Adrenal gland (tissue), 12 donors: ENCODE measurements around the gene PPP2R2C. TPM values are rescaled to one million over a fixed set of nuclear protein-coding genes. Genes with fewer than 3 reads are reported as not detected.

Experiments
- DNase-seq, 7 donors: peaks; one replicate each; pipeline ENCODE4 v3.0.0-alpha.2; 2019 to 2020
- H3K27ac ChIP-seq, 5 donors: fragments of 200-600 bp; sonication (generic) in 4 of 5; 1 replicate in 3 of 5; 2 replicates in 2 of 5; pipeline versions ENCODE4 v1.5.1 to v1.8.0; 2016 to 2020; ENCODE audit warnings: mild to moderate bottlenecking in 1 of 5
- H3K27me3 ChIP-seq: fragments of 200-600 bp; 2 replicates; pipeline ENCODE4 v1.8.0; 2021
- H3K36me3 ChIP-seq, 2 donors: fragments of 200-600 bp; replicated peaks in 1 of 2; 1 replicate in 1 of 2; 2 replicates in 1 of 2; pipeline versions ENCODE4 v1.5.1 to v1.8.0; 2018 to 2022
- H3K4me1 ChIP-seq, 2 donors: fragments of 200-600 bp; replicated peaks in 1 of 2; 1 replicate in 1 of 2; 2 replicates in 1 of 2; pipeline versions ENCODE4 v1.5.1 to v1.8.0; 2018 to 2021
- H3K4me3 ChIP-seq, 4 donors: fragments of 200-600 bp; sonication (generic) in 3 of 4; one replicate each; pipeline ENCODE4 v1.5.1; 2016 to 2018
- H3K9me3 ChIP-seq, 3 donors: fragments of 200-600 bp; sonication (generic) in 1 of 3; replicated peaks in 1 of 3; 1 replicate in 2 of 3; 2 replicates in 1 of 3; pipeline versions ENCODE4 v1.5.1 to v1.8.0; 2016 to 2021
- POLR2A ChIP-seq, 2 donors: fragments of 450-650 bp; IDR thresholded peaks; one replicate each; pipeline ENCODE4 v1.6.1; 2017; ENCODE audit warnings: antibody characterized with exemption in 2 of 2, mild to moderate bottlenecking in 2 of 2, moderate library complexity in 1 of 2
- WGBS, 4 donors: extraction: QIAGEN DNeasy Blood & Tissue Kit in 2 of 4; methylation state at CpG; one replicate each; pipeline versions ENCODE4 v1.1.5 to v1.1.7; 2013 to 2017; 5-methylcytosine and 5-hydroxymethylcytosine counted together
- intact Hi-C, 2 donors: fragments of 100-400 bp; cut with DNase I; formaldehyde crosslinking; loops; one replicate each; pipeline versions ENCODE4 v1.14.1 to v1.15.0; 2022 to 2023
- polyA plus RNA-seq, 3 donors: library from polyadenylated mRNA; stranded (reverse); fragments of 200-250 nt in 2 of 3; fragments of 350-450 nt in 1 of 3; fragmentation: Illumina TruSeq in 1 of 3; extraction: RNeasy Lipid Tissue Mini Kit (QIAGEN cat#74804) in 1 of 3; gene quantifications; one replicate each; pipeline ENCODE4 v1.2.3, GENCODE V29; 2013 to 2014
- total RNA-seq, 9 donors: library from RNA; depleted of rRNA in 4 of 9; stranded (reverse); fragments of >200 nt in 4 of 9; fragments of 120-200 nt in 1 of 9; fragmentation: NEBNext Ultra II Directional in 1 of 9; extraction: Animal tissue kit (Norgen Biotek cat#: 25700) in 1 of 9; gene quantifications; one replicate each; pipeline versions ENCODE4 v1.1.0 to v1.2.4, GENCODE V29; 2013 to 2023
- TF ChIP-seq, protein P1 (sequence below), 6 experiments: fragments of 450-650 bp in 4 of 6; fragments of 200-600 bp in 2 of 6; sonication (generic) in 1 of 6; IDR thresholded peaks; 1 replicate in 5 of 6; 2 replicates in 1 of 6; pipeline versions ENCODE4 v1.5.1 to v1.8.0; 2016 to 2021; ENCODE audit warnings: antibody characterized with exemption in 6 of 6, mild to moderate bottlenecking in 2 of 6, moderate library complexity in 1 of 6
- donor health status: healthy with polysubstance abuse.
- donor health status: Bipolar disorder and iron deficiency.
- donor health status: DM: yes; HTN: yes; CAD: no.
- donor health status: DM: no; HTN: no; CAD: no.
- donor health status: DM: no; HTN: no; CAD: no.
- donor health status: DM: yes; HTN: yes; CAD: no.

The PPP2R2C gene
- total and polyA plus RNA-seq, 12 donors: 0.17 to 7.2 (median 2.0) TPM; not detected in 3

GRCh38 chr4:6410068-6410467 is 62.3 kb downstream of the PPP2R2C start:
- intact Hi-C loops: no loop called here
- DNase-seq: no peak
- Histone ChIP-seq H3K36me3 (no peaks in the 10 kb centered on the region), H3K4me1 (no peaks in the 10 kb centered on the region), H3K9me3 (no peaks in the 10 kb centered on the region), H3K27me3 (no peaks in the 10 kb centered on the region), H3K4me3 (no peak overlapping the region), H3K27ac (no peak overlapping the region)
- 75 to 83% (median 77%) methylated on average over 8 to 11 of the region's 11 CpGs for WGBS, 4 donors
- no peak for TF ChIP-seq POLR2A (IDR thresholded peaks at IDR 0.05)
- TF ChIP-seq, protein P1, sequence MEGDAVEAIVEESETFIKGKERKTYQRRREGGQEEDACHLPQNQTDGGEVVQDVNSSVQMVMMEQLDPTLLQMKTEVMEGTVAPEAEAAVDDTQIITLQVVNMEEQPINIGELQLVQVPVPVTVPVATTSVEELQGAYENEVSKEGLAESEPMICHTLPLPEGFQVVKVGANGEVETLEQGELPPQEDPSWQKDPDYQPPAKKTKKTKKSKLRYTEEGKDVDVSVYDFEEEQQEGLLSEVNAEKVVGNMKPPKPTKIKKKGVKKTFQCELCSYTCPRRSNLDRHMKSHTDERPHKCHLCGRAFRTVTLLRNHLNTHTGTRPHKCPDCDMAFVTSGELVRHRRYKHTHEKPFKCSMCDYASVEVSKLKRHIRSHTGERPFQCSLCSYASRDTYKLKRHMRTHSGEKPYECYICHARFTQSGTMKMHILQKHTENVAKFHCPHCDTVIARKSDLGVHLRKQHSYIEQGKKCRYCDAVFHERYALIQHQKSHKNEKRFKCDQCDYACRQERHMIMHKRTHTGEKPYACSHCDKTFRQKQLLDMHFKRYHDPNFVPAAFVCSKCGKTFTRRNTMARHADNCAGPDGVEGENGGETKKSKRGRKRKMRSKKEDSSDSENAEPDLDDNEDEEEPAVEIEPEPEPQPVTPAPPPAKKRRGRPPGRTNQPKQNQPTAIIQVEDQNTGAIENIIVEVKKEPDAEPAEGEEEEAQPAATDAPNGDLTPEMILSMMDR (IDR thresholded peaks at IDR 0.05): no peak

DNA sequence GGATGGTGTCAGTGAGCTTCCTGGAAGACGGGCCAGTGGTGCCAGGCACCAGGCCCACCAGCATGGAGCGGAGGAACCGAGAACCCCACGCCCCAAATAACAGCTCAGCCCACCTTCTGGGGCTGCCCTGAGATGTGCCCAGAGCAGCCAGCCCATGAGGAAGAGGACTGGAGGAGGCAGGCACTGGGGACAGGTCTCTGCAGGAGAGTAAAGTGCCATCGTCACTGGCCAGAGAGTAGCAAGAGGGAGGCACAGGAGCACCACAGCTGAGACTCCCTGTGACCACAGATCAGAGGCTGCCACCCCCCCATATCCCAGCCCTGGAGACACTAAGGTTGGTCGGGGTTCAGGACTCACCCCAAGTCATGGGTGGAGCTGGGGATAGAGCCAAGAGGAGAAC is 63.0 kb downstream of the PPP2R2C start:
- no peak for DNase-seq
- no peak for TF ChIP-seq POLR2A (IDR thresholded peaks at IDR 0.05)
- Histone ChIP-seq H3K27me3 (no peaks in the 10 kb centered on the region), H3K9me3 (no peaks in the 10 kb centered on the region), H3K27ac (no peak overlapping the region), H3K4me1 (no peaks in the 10 kb centered on the region), H3K36me3 (no peaks in the 10 kb centered on the region), H3K4me3 (no peak overlapping the region)
- intact Hi-C loops: no loop called here
- WGBS, 4 donors: 65 to 85% (median 74%) methylated on average over 5 to 6 of the region's 6 CpGs

DNA sequence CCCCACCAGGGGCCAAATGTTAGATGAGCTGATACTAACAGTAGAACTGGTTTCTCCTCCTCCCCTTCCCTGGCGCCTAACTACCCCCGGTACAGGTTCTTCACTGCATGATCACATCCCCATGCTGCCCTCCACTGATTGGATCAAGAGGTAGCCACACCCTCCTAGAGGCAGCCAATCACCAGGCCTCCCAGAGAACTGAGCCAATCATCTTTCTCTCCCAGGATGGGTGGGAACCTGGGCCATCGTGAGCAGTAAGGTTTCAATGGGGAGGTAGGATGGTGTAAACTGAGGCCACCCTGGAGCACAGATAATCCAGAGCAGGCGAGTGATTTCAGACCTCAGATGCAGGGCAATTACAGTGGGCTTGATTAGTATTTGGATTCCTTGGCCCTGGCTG is 64.2 kb downstream of the PPP2R2C start:
- Histone ChIP-seq H3K4me3 (no peak overlapping the region), H3K4me1 (no peaks in the 10 kb centered on the region), H3K27ac (no peak overlapping the region), H3K36me3 (no peaks in the 10 kb centered on the region), H3K9me3 (no peaks in the 10 kb centered on the region), H3K27me3 (no peaks in the 10 kb centered on the region)
- TF ChIP-seq, protein P1 (IDR thresholded peaks at IDR 0.05): no peak
- no peak for TF ChIP-seq POLR2A (IDR thresholded peaks at IDR 0.05)
- 62 to 75% (median 66%) methylated on average over 4 of the region's 4 CpGs for WGBS, 4 donors
- no peak for DNase-seq
- intact Hi-C loops: no loop called here

DNA sequence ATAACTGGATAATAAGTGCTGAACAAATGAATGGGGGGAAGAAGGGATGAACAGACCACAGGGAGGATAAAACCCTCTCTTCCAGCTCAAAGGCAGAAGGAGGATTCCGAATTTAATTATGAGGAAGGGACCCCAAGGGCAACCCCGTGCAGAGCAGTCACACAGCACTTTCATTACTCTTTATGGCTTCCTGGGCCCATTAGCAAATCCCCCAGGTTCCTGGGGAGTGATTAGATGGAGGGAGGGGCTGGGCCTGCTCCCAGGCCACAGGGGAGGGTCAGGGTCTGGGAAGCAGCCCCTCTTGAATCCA is 67.1 kb downstream of the PPP2R2C start:
- intact Hi-C loops: no loop called here
- Histone ChIP-seq H3K27ac (no peak overlapping the region), H3K9me3 (no peaks in the 10 kb centered on the region), H3K4me3 (no peak overlapping the region), H3K36me3 (no peaks in the 10 kb centered on the region), H3K27me3 (peaks cover 12% of the 10 kb centered on the region), H3K4me1 (no peaks in the 10 kb centered on the region)
- TF ChIP-seq, protein P1 (IDR thresholded peaks at IDR 0.05): no peak
- no peak for TF ChIP-seq POLR2A (IDR thresholded peaks at IDR 0.05)
- no peak for DNase-seq
- 14 to 25% (median 21%) methylated on average over 2 of the region's 2 CpGs for WGBS, 4 donors

GRCh38 chr4:6404611-6405396 is 67.6 kb downstream of the PPP2R2C start:
- Histone ChIP-seq H3K9me3 (no peaks in the 10 kb centered on the region), H3K27me3 (peaks cover 12% of the 10 kb centered on the region), H3K27ac (no peak overlapping the region), H3K4me3 (no peak overlapping the region), H3K36me3 (no peaks in the 10 kb centered on the region), H3K4me1 (no peaks in the 10 kb centered on the region)
- no peak for TF ChIP-seq POLR2A (IDR thresholded peaks at IDR 0.05)
- TF ChIP-seq, protein P1 (IDR thresholded peaks at IDR 0.05): no peak
- intact Hi-C loops: no loop called here
- WGBS, 4 donors: 72 to 75% (median 73%) methylated on average over 20 to 22 of the region's 22 CpGs
- no peak for DNase-seq
